ENCODE data around the gene MKI67. TPM values are rescaled to one million over a fixed set of nuclear protein-coding genes. Genes with fewer than 3 reads are reported as not detected.

The MKI67 gene
- polyA plus RNA-seq, 1 donor from 2014 or later = 0.16 TPM

DNA sequence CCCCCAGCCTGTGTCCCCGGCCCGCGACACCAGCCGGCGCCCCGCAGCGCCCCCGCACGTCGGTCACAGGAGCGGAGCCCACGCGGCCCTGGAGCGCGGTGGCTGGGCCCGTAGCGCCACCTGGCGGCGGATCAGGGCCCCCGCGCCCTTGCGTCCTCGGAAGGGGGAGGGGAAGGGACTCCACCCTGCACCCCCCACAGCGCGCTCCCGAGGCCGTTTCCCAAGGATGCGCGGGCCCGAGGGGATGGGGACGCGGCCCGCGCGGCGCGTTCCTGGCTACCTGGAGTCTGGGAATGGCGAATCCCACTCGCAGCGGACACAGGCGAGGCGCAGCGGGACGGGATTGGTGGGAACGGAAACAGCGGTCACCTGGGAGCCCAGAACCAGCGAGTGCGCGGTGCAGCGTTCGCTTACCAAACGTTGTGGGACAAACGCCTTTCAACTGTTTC is 23.8 kb upstream of the MKI67 start:
- Histone ChIP-seq H3K9me2 (ENCODE audit: insufficient read depth, low read length) (no peaks in the 10 kb centered on the region), H3F3A (ENCODE audit: insufficient read depth, low read length, poor library complexity, severe bottlenecking) (no peaks in the 10 kb centered on the region), H3K4me2 (ENCODE audit: low read length) (no peak overlapping the region), H3K9me3 (ENCODE audit: low read length) (no peaks in the 10 kb centered on the region), H2AFZ (ENCODE audit: low read depth, low read length) (no peak overlapping the region), H3K79me2 (replicated peaks; ENCODE audit: insufficient read depth, low read length) (no peaks in the 10 kb centered on the region), H3K36me3 (ENCODE audit: insufficient read depth, low read length) (no peaks in the 10 kb centered on the region), H3K4me3 (ENCODE audit: low read length) (peak overlapping the region; percentile 64), H3K27ac (ENCODE audit: low read length) (no peak overlapping the region), H3K27me3 (ENCODE audit: insufficient read depth, low read depth, low read length) (peaks cover 6% of the 10 kb centered on the region), H4K20me1 (ENCODE audit: insufficient read depth) (no peaks in the 10 kb centered on the region), H3K9ac (ENCODE audit: low read length) (no peak overlapping the region)
- peak; percentile 63 for TF ChIP-seq RAD21 (conservative IDR thresholded peaks at IDR 0.05)
- peak; percentile 70 for TF ChIP-seq SMC3 (conservative IDR thresholded peaks at IDR 0.05; ENCODE audit: poor library complexity)
- TF ChIP-seq MXI1 (conservative IDR thresholded peaks at IDR 0.05; ENCODE audit: poor library complexity, severe bottlenecking) = peak; percentile 16
- TF ChIP-seq, protein P1, sequence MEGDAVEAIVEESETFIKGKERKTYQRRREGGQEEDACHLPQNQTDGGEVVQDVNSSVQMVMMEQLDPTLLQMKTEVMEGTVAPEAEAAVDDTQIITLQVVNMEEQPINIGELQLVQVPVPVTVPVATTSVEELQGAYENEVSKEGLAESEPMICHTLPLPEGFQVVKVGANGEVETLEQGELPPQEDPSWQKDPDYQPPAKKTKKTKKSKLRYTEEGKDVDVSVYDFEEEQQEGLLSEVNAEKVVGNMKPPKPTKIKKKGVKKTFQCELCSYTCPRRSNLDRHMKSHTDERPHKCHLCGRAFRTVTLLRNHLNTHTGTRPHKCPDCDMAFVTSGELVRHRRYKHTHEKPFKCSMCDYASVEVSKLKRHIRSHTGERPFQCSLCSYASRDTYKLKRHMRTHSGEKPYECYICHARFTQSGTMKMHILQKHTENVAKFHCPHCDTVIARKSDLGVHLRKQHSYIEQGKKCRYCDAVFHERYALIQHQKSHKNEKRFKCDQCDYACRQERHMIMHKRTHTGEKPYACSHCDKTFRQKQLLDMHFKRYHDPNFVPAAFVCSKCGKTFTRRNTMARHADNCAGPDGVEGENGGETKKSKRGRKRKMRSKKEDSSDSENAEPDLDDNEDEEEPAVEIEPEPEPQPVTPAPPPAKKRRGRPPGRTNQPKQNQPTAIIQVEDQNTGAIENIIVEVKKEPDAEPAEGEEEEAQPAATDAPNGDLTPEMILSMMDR (IDR thresholded peaks at IDR 0.05; ENCODE audit: poor library complexity, severe bottlenecking) = peak; percentile 80
- no peak for TF ChIP-seq POLR2AphosphoS5 (IDR thresholded peaks at IDR 0.05)

DNA sequence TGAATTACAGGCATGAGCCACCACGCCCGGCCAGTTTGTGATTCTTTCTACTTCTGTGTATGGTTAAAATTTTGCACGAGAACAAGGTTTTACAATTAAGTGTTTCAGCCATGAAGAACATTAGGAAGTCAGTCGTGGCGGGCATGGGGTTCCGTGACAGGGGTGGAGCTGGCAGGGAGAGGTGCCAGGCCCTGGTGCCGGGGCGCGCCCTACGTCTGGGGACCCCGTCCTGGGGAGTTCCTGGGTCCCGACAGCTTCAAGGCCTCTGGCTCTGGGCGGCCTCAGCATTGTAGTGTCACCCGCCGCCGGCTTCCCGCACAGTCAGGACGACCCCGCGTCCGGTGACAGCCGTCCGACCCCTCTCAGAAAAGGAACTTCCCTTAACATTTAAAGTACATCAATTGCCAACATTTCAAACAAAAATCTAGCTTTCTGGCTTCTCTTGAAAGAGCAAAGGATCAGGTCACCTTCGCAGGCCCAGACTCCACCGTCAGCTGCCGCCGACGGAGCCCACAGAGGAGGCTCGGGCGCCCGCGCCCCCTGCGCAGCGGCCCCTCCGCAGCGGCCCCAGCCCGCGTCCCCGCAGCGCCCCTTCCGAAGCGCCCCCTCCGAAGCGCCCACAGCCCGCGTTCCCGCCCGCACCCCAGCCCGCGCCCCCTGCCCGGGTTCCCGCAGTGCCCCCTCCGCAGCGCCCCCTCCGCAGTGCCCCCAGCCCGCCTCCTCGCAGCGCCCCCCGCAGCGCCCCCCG is 23.2 kb upstream of the MKI67 start:
- H3K79me2 ChIP-seq (replicated peaks; ENCODE audit: insufficient read depth, low read length) = no peaks in the 10 kb centered on the region
- H3K4me2 ChIP-seq (ENCODE audit: low read length) = no peak overlapping the region
- H3K27me3 ChIP-seq (ENCODE audit: insufficient read depth, low read depth, low read length) = peaks cover 6% of the 10 kb centered on the region
- H3K9me3 ChIP-seq (ENCODE audit: low read length) = no peaks in the 10 kb centered on the region
- no peak overlapping the region for H3K9ac ChIP-seq (ENCODE audit: low read length)
- no peak for TF ChIP-seq POLR2AphosphoS5 (IDR thresholded peaks at IDR 0.05)
- no peak for TF ChIP-seq RAD21 (conservative IDR thresholded peaks at IDR 0.05)
- TF ChIP-seq MXI1 (conservative IDR thresholded peaks at IDR 0.05; ENCODE audit: poor library complexity, severe bottlenecking) = no peak
- TF ChIP-seq, protein P1 (IDR thresholded peaks at IDR 0.05; ENCODE audit: poor library complexity, severe bottlenecking) = no peak
- no peak for TF ChIP-seq SMC3 (conservative IDR thresholded peaks at IDR 0.05; ENCODE audit: poor library complexity)
- no peak for TF ChIP-seq EP300 (conservative IDR thresholded peaks at IDR 0.05; ENCODE audit: poor library complexity, severe bottlenecking)
- TF ChIP-seq, protein P2, sequence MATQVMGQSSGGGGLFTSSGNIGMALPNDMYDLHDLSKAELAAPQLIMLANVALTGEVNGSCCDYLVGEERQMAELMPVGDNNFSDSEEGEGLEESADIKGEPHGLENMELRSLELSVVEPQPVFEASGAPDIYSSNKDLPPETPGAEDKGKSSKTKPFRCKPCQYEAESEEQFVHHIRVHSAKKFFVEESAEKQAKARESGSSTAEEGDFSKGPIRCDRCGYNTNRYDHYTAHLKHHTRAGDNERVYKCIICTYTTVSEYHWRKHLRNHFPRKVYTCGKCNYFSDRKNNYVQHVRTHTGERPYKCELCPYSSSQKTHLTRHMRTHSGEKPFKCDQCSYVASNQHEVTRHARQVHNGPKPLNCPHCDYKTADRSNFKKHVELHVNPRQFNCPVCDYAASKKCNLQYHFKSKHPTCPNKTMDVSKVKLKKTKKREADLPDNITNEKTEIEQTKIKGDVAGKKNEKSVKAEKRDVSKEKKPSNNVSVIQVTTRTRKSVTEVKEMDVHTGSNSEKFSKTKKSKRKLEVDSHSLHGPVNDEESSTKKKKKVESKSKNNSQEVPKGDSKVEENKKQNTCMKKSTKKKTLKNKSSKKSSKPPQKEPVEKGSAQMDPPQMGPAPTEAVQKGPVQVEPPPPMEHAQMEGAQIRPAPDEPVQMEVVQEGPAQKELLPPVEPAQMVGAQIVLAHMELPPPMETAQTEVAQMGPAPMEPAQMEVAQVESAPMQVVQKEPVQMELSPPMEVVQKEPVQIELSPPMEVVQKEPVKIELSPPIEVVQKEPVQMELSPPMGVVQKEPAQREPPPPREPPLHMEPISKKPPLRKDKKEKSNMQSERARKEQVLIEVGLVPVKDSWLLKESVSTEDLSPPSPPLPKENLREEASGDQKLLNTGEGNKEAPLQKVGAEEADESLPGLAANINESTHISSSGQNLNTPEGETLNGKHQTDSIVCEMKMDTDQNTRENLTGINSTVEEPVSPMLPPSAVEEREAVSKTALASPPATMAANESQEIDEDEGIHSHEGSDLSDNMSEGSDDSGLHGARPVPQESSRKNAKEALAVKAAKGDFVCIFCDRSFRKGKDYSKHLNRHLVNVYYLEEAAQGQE (IDR thresholded peaks at IDR 0.05; ENCODE audit: borderline replicate concordance) = no peak
- TF ChIP-seq TAF1 (IDR thresholded peaks at IDR 0.05; ENCODE audit: low read depth) = no peak
- no peak for TF ChIP-seq EZH2 (IDR thresholded peaks at IDR 0.05; ENCODE audit: borderline replicate concordance, insufficient read depth, low read length, poor library complexity, severe bottlenecking)
- H3F3A ChIP-seq (ENCODE audit: insufficient read depth, low read length, poor library complexity, severe bottlenecking) = no peaks in the 10 kb centered on the region
- no peaks in the 10 kb centered on the region for H3K36me3 ChIP-seq (ENCODE audit: insufficient read depth, low read length)
- H3K27ac ChIP-seq (ENCODE audit: low read length) = no peak overlapping the region
- H2AFZ ChIP-seq (ENCODE audit: low read depth, low read length) = no peak overlapping the region
- H3K9me2 ChIP-seq (ENCODE audit: insufficient read depth, low read length) = no peaks in the 10 kb centered on the region
- no peak overlapping the region for H3K4me3 ChIP-seq (ENCODE audit: low read length)
- no peaks in the 10 kb centered on the region for H4K20me1 ChIP-seq (ENCODE audit: insufficient read depth)
